Dendritic cell treated with granulocyte-macrophage colony-stimulating factor and Interleukin-4, amounts not matched to agents 40 ng/mL and 50 ng/mL, for 4 days (primary cell): ENCODE results near the gene SLC30A2.

Source experiments
- H3K27ac Mint-ChIP-seq: one replicate; pipeline ENCODE4 v1.8.0; 2022; ENCODE audit warnings: mild to moderate bottlenecking, mixed read lengths
- H3K27me3 Mint-ChIP-seq: one replicate; pipeline ENCODE4 v1.8.0; 2022; ENCODE audit warnings: mild to moderate bottlenecking, mixed read lengths
- H3K36me3 Mint-ChIP-seq: one replicate; pipeline ENCODE4 v1.8.0; 2022; ENCODE audit warnings: low read depth, mixed read lengths
- H3K4me1 Mint-ChIP-seq: one replicate; pipeline ENCODE4 v1.8.0; 2022; ENCODE audit warnings: low read depth, mixed read lengths
- H3K4me3 Mint-ChIP-seq: one replicate; pipeline ENCODE4 v1.8.0; 2022; ENCODE audit warnings: mild to moderate bottlenecking, moderate library complexity, mixed read lengths
- H3K9me3 Mint-ChIP-seq: one replicate; pipeline ENCODE4 v1.8.0; 2022; ENCODE audit warnings: mixed read lengths
- intact Hi-C: fragments of 100-400 bp; cut with micrococcal nuclease; formaldehyde crosslinking; loops from one replicate; pipeline ENCODE4 v1.15.0; 2022

Gene SLC30A2

DNA sequence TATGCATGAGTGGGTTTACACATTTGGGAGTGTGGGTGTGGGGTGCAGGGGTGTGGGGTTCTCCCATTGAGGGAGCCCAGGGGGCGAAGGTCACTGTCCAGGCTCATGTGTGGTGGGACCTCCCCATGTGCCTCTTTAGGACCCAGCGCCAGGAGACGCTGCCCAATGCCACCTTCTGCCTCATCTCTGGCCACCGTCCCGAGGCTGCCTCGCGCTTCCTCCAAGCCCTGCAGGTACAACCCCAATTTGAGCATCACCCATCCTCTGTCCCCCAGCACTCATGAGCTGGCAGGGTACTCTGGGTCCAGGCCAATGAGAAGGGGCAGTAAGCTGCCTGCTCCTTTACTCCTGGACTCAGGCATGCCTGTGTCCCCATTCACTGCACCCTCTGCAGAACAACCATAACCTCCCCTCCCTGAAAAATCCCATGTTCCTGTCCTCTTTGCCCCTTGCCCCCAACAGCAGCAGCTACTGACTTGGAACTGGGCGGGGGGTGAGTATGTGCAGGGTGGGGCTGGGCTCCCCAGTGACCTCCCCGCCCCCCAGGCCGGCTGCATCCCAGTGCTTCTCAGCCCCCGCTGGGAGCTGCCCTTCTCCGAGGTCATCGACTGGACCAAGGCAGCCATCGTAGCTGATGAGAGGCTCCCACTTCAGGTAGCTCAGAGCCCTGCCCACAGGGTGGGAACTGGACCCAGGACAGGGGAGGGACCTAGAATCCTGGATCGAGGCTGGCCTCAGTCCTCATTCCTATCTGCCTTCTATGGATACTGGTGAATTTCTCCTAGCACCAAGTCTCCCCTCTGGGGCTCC lies 16.7 kb downstream of the SLC30A2 start:
- no peak overlapping the region for H3K27ac Mint-ChIP-seq
- H3K27me3 Mint-ChIP-seq, result peaks cover 40% of the 10 kb centered on the region
- peaks cover 50% of the 10 kb centered on the region for H3K4me1 Mint-ChIP-seq
- intact Hi-C loops, result no loop called here
- H3K4me3 Mint-ChIP-seq, result no peak overlapping the region
- H3K36me3 Mint-ChIP-seq, result no peaks in the 10 kb centered on the region
- no peaks in the 10 kb centered on the region for H3K9me3 Mint-ChIP-seq

DNA sequence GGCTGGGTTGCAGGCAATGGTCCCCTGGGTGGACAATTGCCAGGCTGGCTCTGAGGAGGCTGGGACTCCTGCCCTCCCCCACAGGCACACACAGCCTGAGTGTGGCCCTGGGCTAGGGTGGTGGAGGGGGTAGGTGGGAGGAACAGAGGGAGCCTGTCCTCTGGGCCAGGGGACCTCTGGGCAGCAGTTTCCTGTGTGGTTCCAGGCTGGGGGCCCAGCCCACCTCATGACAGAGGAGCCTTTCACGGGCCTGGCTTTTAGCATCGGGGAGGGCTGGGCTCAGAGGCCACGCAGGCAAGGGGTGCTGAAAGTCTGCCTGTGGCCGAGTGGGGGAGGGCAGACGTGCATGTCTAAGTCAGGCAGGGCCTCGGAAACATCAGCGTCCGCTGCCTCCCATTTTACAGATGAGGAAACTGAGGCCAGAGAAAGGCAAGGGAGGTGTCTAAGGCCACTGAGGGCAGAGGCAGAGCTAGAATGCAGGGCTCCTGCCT lies 17.4 kb downstream of the SLC30A2 start:
- H3K4me1 Mint-ChIP-seq, result peaks cover 49% of the 10 kb centered on the region
- peaks cover 34% of the 10 kb centered on the region for H3K27me3 Mint-ChIP-seq
- intact Hi-C loops, result no loop called here
- H3K4me3 Mint-ChIP-seq, result no peak overlapping the region
- no peaks in the 10 kb centered on the region for H3K9me3 Mint-ChIP-seq
- peak overlapping the region; percentile 75 for H3K27ac Mint-ChIP-seq
- H3K36me3 Mint-ChIP-seq, result no peaks in the 10 kb centered on the region

DNA sequence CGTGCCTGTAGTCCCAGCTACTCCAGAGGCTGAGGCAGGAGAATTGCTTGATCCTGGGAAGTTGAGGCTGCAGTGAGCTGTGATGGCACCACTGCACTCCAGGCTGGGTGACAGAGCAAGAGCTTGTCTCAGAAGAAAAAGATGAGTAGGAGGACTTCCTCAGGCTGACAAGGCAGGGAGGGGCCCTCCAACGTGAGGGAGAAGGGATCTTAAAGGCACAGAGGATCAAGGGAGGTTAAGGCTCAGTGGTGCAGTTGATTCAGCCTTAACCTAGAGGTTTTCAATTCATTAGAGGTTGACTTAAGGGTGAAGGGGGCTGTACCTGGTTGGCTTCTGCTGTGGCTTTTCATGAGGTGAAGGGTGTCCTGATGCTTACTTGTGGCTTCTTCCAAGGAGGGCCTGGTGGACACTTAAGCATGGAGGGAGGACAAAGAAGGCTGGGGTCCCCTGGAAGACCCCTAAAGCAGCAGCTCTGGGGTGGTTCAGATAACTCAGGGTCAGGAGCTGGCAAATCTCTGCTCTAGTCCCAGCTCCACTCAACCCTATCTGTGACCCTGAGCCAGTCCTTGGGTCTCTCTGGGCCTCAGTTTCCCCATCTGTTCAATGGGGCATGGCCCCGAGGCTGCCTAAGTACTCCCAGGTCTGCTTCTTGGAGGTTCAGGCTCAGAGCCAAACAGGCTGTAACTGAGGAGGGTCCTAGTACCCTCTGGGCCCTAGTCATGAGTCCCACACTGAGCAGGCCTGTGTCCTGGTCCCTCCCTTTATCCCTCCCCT lies 18.0 kb downstream of the SLC30A2 start:
- Mint-ChIP-seq H3K27me3 (peaks cover 39% of the 10 kb centered on the region), H3K36me3 (no peaks in the 10 kb centered on the region), H3K4me1 (peaks cover 49% of the 10 kb centered on the region), H3K4me3 (peak overlapping the region; percentile 49), H3K27ac (peak overlapping the region; percentile 75), H3K9me3 (no peaks in the 10 kb centered on the region)
- intact Hi-C loops, result no loop called here

DNA sequence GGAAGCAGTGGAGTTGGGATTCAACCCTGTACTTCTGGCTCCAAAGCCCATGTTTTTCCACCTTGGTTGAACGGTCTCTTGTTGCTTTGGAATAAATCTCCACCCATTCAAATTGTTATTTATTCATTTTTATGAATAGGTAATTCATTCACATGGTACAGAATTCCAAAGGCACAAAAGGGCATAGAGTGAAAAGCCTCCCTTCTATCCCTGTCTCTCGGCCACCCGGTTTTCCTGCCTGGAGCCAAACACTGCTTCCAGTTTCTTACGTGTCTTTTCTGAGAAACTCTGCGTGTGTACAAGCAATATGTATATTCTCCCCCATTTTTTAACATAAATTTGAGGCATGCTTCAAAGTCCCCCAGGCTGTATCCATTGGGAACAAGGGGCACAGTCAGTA lies 20.4 kb downstream of the SLC30A2 start:
- Mint-ChIP-seq H3K9me3 (no peaks in the 10 kb centered on the region), H3K36me3 (no peaks in the 10 kb centered on the region), H3K4me3 (no peak overlapping the region), H3K27me3 (peaks cover 34% of the 10 kb centered on the region), H3K27ac (peak overlapping the region; percentile 37), H3K4me1 (peaks cover 44% of the 10 kb centered on the region)
- intact Hi-C loops, result no loop called here

DNA sequence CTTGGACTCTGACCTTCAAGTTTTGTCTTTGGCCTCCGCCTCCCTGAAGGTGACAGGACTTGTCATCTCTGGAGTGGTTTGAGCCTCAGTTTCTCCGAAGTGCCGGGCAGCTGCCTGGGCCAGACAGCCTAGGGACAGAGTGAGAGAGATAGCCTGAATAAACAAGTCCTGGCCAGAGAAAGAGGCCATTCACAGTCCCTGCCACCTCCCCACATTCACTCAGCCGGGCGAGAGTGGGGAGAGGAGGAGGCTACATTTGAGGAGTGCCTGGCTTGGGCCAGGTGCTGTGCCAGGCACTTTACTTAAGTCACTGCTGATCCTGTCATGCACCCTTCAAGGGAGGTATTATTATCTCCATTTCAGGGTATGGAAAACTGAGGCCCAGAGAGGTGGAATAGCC lies 20.9 kb downstream of the SLC30A2 start:
- no peak overlapping the region for H3K4me3 Mint-ChIP-seq
- no peaks in the 10 kb centered on the region for H3K36me3 Mint-ChIP-seq
- H3K9me3 Mint-ChIP-seq, result no peaks in the 10 kb centered on the region
- intact Hi-C loops, result no loop called here
- H3K27me3 Mint-ChIP-seq, result peaks cover 35% of the 10 kb centered on the region
- H3K4me1 Mint-ChIP-seq, result peaks cover 48% of the 10 kb centered on the region
- H3K27ac Mint-ChIP-seq, result peak overlapping the region; percentile 37

DNA sequence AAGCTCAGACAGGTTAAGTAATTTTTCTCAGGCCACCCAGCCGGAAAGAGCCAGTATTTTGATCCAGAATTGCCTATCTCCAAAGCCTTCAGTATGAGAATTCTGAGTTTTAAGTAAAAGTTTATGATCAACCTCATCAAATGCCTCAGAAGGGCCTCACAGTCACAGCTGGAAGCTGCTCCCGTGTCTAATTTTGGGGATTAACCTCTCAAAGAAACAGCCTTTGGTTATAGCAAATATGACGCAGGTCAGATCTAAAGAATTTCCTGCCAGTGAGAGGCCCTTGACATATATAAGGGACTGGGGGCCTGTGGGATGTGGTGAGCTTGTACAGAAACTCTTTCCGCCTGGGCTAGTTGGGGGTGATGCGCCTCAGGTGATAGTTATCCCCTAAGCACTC lies 22.1 kb downstream of the SLC30A2 start:
- no peak overlapping the region for H3K27ac Mint-ChIP-seq
- H3K27me3 Mint-ChIP-seq, result peaks cover 36% of the 10 kb centered on the region
- H3K4me1 Mint-ChIP-seq, result peaks cover 55% of the 10 kb centered on the region
- no peaks in the 10 kb centered on the region for H3K9me3 Mint-ChIP-seq
- no peak overlapping the region for H3K4me3 Mint-ChIP-seq
- H3K36me3 Mint-ChIP-seq, result no peaks in the 10 kb centered on the region
- intact Hi-C loops, result no loop called here

DNA sequence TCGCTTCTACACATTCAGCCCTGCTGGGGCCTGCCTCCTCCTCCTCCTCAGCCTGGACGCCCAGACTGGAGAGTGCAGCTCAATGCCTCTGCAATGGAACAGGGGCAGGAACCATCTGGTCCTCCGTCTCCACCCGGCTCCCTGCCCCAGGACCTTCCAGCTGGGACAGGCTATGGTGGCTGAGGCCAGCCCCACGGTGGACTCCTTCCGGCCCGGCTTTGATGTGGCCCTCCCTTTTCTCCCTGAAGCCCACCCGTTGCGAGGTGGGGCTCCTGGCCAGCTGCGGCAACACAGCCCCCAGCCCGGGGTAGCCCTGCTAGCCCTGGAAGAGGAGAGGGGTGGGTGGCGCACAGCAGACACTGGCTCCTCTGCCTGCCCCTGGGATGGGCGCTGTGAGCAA lies 22.9 kb downstream of the SLC30A2 start:
- Mint-ChIP-seq H3K27me3 (peaks cover 39% of the 10 kb centered on the region), H3K27ac (no peak overlapping the region), H3K4me3 (no peak overlapping the region), H3K36me3 (no peaks in the 10 kb centered on the region), H3K9me3 (no peaks in the 10 kb centered on the region), H3K4me1 (peaks cover 54% of the 10 kb centered on the region)
- intact Hi-C loops, result no loop called here

DNA sequence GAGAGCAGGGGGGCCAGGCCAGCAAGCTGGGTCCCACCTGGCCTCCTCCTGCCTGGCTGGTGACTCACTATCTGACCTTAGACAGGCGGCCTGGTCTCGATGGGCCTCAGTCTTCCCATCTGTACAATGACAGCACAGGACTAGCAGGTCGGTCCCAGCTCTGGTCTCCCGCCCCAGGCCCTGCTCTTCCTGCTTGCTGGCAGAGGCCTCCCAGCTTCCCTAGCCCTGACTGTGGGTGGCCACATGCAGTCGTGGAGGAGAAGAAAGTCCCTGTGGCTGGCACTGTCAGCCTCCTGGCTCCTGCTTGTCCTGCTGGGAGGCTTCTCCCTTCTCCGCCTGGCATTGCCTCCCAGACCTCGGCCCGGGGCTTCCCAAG lies 23.5 kb downstream of the SLC30A2 start:
- Mint-ChIP-seq H3K4me1 (peaks cover 53% of the 10 kb centered on the region), H3K4me3 (no peak overlapping the region), H3K36me3 (no peaks in the 10 kb centered on the region), H3K9me3 (no peaks in the 10 kb centered on the region), H3K27me3 (peaks cover 37% of the 10 kb centered on the region), H3K27ac (no peak overlapping the region)
- intact Hi-C loops, result no loop called here

DNA sequence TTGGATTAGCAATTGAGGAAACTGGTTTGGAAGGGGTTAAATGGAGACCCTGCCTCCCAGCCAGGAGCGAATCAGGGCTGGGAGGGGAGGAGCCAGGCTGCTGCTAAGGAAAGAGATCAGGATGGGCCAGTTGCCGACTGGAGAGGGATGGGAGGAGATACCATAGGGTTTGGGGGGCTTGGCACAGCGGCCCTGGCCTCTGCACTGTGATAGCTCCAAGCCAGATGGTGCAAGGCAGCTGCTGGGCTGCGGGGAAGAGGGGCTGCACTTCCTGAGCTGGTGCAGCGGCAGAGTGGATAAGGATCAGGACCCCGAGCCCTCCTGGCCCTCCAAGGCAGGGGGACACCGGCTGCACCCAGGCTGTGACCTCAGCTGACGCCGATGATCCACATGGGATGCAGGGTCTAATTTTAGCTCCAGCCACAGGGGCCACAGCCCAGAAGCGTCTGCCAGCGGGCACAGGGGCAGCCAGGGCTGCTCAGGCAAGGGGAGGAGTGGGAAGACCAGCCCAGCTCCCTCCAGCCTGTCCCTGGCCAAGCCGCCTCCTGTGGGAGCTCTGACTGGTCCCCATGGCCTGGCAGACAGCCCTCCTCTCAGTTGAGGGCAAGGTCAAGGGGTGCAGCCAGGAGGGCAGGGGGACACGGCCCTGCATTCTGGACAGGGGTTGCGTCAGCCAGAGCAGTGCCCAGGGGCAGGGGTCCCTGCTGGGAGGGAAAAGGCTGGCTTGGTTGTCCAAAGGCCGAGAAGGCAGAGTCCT lies 24.1 kb downstream of the SLC30A2 start, which contains the start of gene EXTL1:
EXTL1 (plus strand) TSS at position 129 of the 757 bp plus-strand sequence. CDS start 872 bp downstream, outside the sequence.
- Mint-ChIP-seq H3K4me3 (peak within 1 kb of the TSS; percentile 71), H3K4me1 (peaks cover 53% of the 10 kb centered on the region), H3K36me3 (no peaks in the 10 kb centered on the region), H3K27ac (peak within 1 kb of the TSS; percentile 62), H3K27me3 (peaks cover 37% of the 10 kb centered on the region), H3K9me3 (no peaks in the 10 kb centered on the region)
- intact Hi-C loops, result no loop called here

DNA sequence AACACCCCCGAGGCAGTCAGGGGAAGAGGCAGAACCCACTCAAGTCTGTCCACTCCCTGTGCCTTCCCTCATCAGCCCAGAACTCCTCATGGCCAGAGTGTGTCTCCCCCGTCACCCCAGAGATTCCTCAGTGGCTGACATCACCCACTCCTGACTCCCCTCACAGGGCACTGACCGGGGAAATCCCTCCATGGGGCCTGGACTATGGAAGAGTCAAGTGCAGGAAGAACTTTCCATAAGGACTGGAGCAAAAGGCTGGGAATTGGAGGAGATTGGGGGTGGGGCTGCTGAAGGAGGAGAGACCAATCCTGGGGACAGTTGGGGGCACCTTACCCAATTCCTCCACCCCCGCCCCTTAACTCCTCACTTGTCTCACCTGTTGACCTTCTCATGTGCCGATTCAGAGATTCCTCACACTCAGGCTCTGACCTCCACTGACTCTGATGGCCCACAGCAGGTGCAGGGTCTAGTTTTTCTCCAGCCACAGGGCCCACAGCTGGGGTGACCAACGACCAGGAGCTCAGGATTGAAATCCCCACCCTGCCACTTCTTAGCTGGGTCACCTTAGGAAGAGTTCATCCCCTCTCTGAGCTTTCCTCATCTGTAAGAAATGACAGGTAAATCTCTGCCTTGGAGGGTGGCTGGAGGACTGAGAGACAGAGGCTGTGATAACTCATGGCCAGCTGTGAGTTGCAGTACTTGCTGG lies 24.8 kb downstream of the SLC30A2 start:
- peak overlapping the region; percentile 62 for H3K27ac Mint-ChIP-seq
- no peaks in the 10 kb centered on the region for H3K9me3 Mint-ChIP-seq
- no peaks in the 10 kb centered on the region for H3K36me3 Mint-ChIP-seq
- no peak overlapping the region for H3K4me3 Mint-ChIP-seq
- intact Hi-C loops, result no loop called here
- H3K27me3 Mint-ChIP-seq, result peaks cover 37% of the 10 kb centered on the region
- H3K4me1 Mint-ChIP-seq, result peaks cover 55% of the 10 kb centered on the region

DNA sequence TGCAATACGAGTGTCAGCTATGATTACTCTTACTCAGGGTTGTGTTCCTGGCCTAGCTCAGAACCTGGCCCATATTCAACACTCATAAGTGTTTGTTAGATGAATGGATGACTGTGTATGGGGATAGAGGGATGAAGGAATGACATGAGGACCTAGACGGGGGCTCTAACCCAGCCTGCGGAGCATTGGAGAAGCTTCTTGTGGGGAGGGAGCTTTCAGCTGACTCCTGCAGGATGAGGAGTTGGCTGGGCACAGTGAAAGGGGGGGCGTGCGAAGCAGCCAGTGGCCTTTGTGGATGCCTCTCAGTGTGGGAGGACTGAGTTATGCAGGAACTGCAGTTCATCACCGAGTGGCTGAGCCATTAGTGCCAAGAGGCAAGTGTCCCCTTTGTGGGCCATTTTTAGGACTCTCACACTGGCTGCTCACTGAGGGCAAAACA lies 25.6 kb downstream of the SLC30A2 start:
- Mint-ChIP-seq H3K4me1 (peaks cover 61% of the 10 kb centered on the region), H3K4me3 (no peak overlapping the region), H3K9me3 (no peaks in the 10 kb centered on the region), H3K27ac (peak overlapping the region; percentile 12), H3K36me3 (no peaks in the 10 kb centered on the region), H3K27me3 (peaks cover 37% of the 10 kb centered on the region)
- intact Hi-C loops, result no loop called here

DNA sequence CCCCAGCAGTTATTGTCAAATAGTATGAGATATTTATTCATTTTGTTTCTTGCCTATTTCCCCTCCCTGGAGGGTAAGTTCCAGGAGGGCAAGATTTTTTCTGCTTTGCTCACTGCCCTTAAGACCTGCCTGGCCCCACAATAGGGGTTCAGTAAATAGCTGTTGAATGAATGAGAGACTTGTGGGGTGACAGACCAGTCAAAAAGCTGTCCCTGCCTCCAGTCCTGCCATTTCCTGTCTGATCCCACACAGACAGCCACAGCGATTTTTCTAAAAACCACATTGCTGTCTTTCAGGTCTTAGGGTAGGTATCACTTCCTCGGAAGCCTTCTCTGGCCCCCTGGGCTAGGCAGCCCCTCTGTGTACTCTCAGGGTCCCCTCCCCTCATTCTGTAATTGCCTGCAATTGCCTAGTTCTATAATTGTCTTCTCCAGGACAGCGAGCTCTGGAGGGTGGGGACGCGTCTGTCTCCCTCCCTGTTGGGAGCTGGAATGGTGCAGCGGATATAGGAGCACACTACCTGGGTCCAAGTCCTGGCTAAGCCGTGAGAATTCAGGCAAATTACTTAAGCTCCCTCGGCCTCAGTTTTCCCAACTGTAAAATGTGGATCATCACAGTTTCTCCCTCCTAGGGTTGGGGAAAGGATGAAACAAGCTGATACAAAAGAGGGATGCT lies 26.1 kb downstream of the SLC30A2 start:
- Mint-ChIP-seq H3K27ac (peak overlapping the region; percentile 48), H3K4me3 (no peak overlapping the region), H3K4me1 (peaks cover 66% of the 10 kb centered on the region), H3K36me3 (no peaks in the 10 kb centered on the region), H3K27me3 (peaks cover 35% of the 10 kb centered on the region), H3K9me3 (no peaks in the 10 kb centered on the region)
- intact Hi-C loops, result no loop called here

DNA sequence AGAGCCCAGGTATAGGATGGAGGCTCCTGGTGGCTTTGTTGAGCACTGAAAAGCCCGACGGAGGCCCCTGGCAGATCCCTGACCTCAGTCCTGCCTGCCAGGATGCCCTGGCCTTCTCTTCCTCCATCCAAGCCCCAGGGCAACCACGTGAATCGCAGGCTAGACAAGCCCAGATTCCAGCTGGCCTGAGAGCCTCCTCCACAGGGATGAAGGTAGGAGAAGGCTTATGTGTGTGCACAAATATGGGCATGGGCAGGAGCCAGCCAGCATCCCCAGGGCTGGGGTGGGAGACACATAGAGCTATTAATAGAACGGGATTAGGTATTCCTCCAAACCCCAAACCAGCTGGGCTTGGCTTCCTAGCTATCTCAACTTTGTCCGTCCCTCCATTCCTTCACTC lies 28.3 kb downstream of the SLC30A2 start:
- H3K36me3 Mint-ChIP-seq, result no peaks in the 10 kb centered on the region
- no peak overlapping the region for H3K4me3 Mint-ChIP-seq
- peaks cover 26% of the 10 kb centered on the region for H3K27me3 Mint-ChIP-seq
- peaks cover 74% of the 10 kb centered on the region for H3K4me1 Mint-ChIP-seq
- H3K9me3 Mint-ChIP-seq, result no peaks in the 10 kb centered on the region
- H3K27ac Mint-ChIP-seq, result peak overlapping the region; percentile 67
- intact Hi-C loops, result no loop called here
